Epithelial cell of proximal tubule (primary cell): ENCODE results near the gene FOXR1. TPM values are rescaled to one million over a fixed set of nuclear protein-coding genes. Genes with fewer than 3 reads are reported as not detected.
"Not testable (repeated sequence)": the region's sequence is repeated elsewhere in the genome, so short reads cannot be mapped to it uniquely, and the experiment has no call there.

ENCODE experiments used
- DNase-seq: peaks from one replicate; pipeline ENCODE4 v3.0.0-alpha.2; 2011; ENCODE audit warnings: low read depth
- H3K4me3 ChIP-seq: 2 replicates; pipeline ENCODE4 v1.5.1; 2011; ENCODE audit warnings: low read depth, mild to moderate bottlenecking, low read length
- CTCF ChIP-seq: conservative IDR thresholded peaks from 2 replicates; pipeline ENCODE4 v1.5.1; 2012; ENCODE audit warnings: low read depth, mild to moderate bottlenecking, low read length
- total RNA-seq: library from RNA; depleted of rRNA; stranded (reverse); fragments of >200 nt; gene quantifications from 2 replicates; pipeline ENCODE4 v1.2.3, GENCODE V29; 2015

FOXR1 gene
- total RNA-seq, 1 donor from 2014 or later: not detected

- no peak for DNase-seq
- peak; percentile 54 for TF ChIP-seq CTCF
Observed at GRCh38 chr11:119015054-119015611, 43.6 kb downstream of the FOXR1 start.

GRCh38 chr11:119016216-119017009, 44.9 kb downstream of the FOXR1 start:
- peak overlapping the region; percentile 88 for H3K4me3 ChIP-seq
- DNase-seq: no peak
- TF ChIP-seq CTCF: no peak

More at GRCh38 chr11:119015054-119015611, 43.6 kb downstream of the FOXR1 start:
- H3K4me3 ChIP-seq: no peak overlapping the region

- H3K4me3 ChIP-seq: peak overlapping the region; percentile 88
- not testable (repeated sequence) for DNase-seq
Observed at GRCh38 chr11:119017377-119017776, 45.8 kb downstream of the FOXR1 start.

GRCh38 chr11:119018074-119018938, 46.7 kb downstream of the FOXR1 start, which contains the start of the genes RPS25 and TRAPPC4:
TSS of gene RPS25 (minus strand) at chr11:119018343. CDS start at chr11:119018284, 59 bp downstream.
TSS of gene TRAPPC4 (plus strand) at chr11:119018766. CDS start at chr11:119018796, 30 bp downstream.
- peak within 1 kb of the TSS; percentile 88 for H3K4me3 ChIP-seq
- peak; percentile 75 for DNase-seq
- no peak for TF ChIP-seq CTCF

- peak overlapping the region; percentile 88 for H3K4me3 ChIP-seq
- DNase-seq: no peak
- TF ChIP-seq CTCF: no peak
Observed at GRCh38 chr11:119019996-119020395, 48.4 kb downstream of the FOXR1 start.

GRCh38 chr11:119021631-119022030, 50.1 kb downstream of the FOXR1 start:
- no peak for DNase-seq
- TF ChIP-seq CTCF: no peak
- no peak overlapping the region for H3K4me3 ChIP-seq

- no peak for DNase-seq
- TF ChIP-seq CTCF: no peak
- no peak overlapping the region for H3K4me3 ChIP-seq
Observed at GRCh38 chr11:119023741-119024140, 52.2 kb downstream of the FOXR1 start.
